Stimulated activated CD8-positive, alpha-beta memory T cell treated with anti-CD3 and anti-CD28 coated beads, Interleukin-15, amount 100 ng/mL, for 4 hours (primary cell): ENCODE measurements around the gene SMNDC1.
"Not testable (repeated sequence)": the region's sequence is repeated elsewhere in the genome, so short reads cannot be mapped to it uniquely, and the experiment has no call there.

Source experiments
- DNase-seq, 2 donors: peaks; one replicate each; pipeline ENCODE4 v3.0.0-alpha.2; 2020; ENCODE audit warnings: low read depth in 2 of 2

SMNDC1 gene

GRCh38 chr10:110284262-110284661 is 20.5 kb downstream of the SMNDC1 start:
- DNase-seq, result no peak

GRCh38 chr10:110279407-110279986 is 25.2 kb downstream of the SMNDC1 start:
- DNase-seq, result no peak

- no peak for DNase-seq
Measured at GRCh38 chr10:110278562-110279406, 25.9 kb downstream of the SMNDC1 start.

- no peak for DNase-seq
Measured at GRCh38 chr10:110277591-110277990, 27.1 kb downstream of the SMNDC1 start.

- no peak for DNase-seq
Measured at GRCh38 chr10:110276603-110277002, 28.1 kb downstream of the SMNDC1 start.

- DNase-seq, result no peak
Measured at GRCh38 chr10:110275128-110275729, 29.5 kb downstream of the SMNDC1 start.

GRCh38 chr10:110274647-110275046 is 30.1 kb downstream of the SMNDC1 start:
- no peak for DNase-seq

GRCh38 chr10:110274072-110274627 is 30.6 kb downstream of the SMNDC1 start:
- DNase-seq, result no peak

GRCh38 chr10:110273474-110273873 is 31.2 kb downstream of the SMNDC1 start:
- peak in 1 of 2 donors; percentile 13 for DNase-seq

GRCh38 chr10:110272995-110273394 is 31.7 kb downstream of the SMNDC1 start:
- not testable (repeated sequence) for DNase-seq

- no peak for DNase-seq
Measured at GRCh38 chr10:110269374-110270318, 35.1 kb downstream of the SMNDC1 start.

- no peak for DNase-seq
Measured at GRCh38 chr10:110268971-110269370, 35.7 kb downstream of the SMNDC1 start.

- DNase-seq, result no peak
Measured at GRCh38 chr10:110268442-110268841, 36.3 kb downstream of the SMNDC1 start.

- DNase-seq, result no peak
Measured at GRCh38 chr10:110267276-110267675, 37.4 kb downstream of the SMNDC1 start.

GRCh38 chr10:110265573-110266193 is 39.0 kb downstream of the SMNDC1 start:
- DNase-seq, result no peak

- no peak for DNase-seq
Measured at GRCh38 chr10:110263164-110263563, 41.6 kb downstream of the SMNDC1 start.

GRCh38 chr10:110260746-110261477 is 43.8 kb downstream of the SMNDC1 start:
- no peak for DNase-seq

GRCh38 chr10:110259317-110259716 is 45.4 kb downstream of the SMNDC1 start:
- DNase-seq, result no peak

GRCh38 chr10:110258542-110258941 is 46.2 kb downstream of the SMNDC1 start:
- no peak for DNase-seq

GRCh38 chr10:110254467-110254866 is 50.3 kb downstream of the SMNDC1 start:
- no peak for DNase-seq
